Measurements from ENCODE around the gene SMARCA4.
"Not testable (repeated sequence)": the region's sequence is repeated elsewhere in the genome, so short reads cannot be mapped to it uniquely, and the experiment has no call there.

The SMARCA4 gene

GRCh38 chr19:10929402-10929794, 31.4 kb upstream of the SMARCA4 start:
- no peak for DNase-seq

- DNase-seq: no peak
These were observed 25.3 kb upstream of the SMARCA4 start for GRCh38 chr19:10935371-10936059.

GRCh38 chr19:10936661-10937084, 24.2 kb upstream of the SMARCA4 start:
- DNase-seq: peak; percentile 65

- DNase-seq: not testable (repeated sequence)
These were observed 19.2 kb upstream of the SMARCA4 start for GRCh38 chr19:10941649-10942048.

- DNase-seq: not testable (repeated sequence)
These were observed 17.4 kb upstream of the SMARCA4 start for GRCh38 chr19:10943412-10943811.

- no peak for DNase-seq
These were observed 15.6 kb upstream of the SMARCA4 start for GRCh38 chr19:10945264-10945663.

- no peak for DNase-seq
These were observed 13.7 kb upstream of the SMARCA4 start for GRCh38 chr19:10946958-10947657.

GRCh38 chr19:10952809-10953208, 8.0 kb upstream of the SMARCA4 start:
- no peak for DNase-seq

GRCh38 chr19:10959277-10959968, 1.4 kb upstream of the SMARCA4 start:
- DNase-seq: not testable (repeated sequence)

- DNase-seq: no peak
These were observed 437 bp downstream of the SMARCA4 start for GRCh38 chr19:10961073-10961860.

GRCh38 chr19:10962863-10963262, 2.0 kb downstream of the SMARCA4 start:
- DNase-seq: no peak

GRCh38 chr19:10963865-10964264, 3.0 kb downstream of the SMARCA4 start:
- DNase-seq: no peak

- DNase-seq: no peak
These were observed 4.1 kb downstream of the SMARCA4 start for GRCh38 chr19:10964903-10965302.

GRCh38 chr19:10965398-10965797, 4.6 kb downstream of the SMARCA4 start:
- DNase-seq: no peak

GRCh38 chr19:10966809-10967208, 6.0 kb downstream of the SMARCA4 start:
- no peak for DNase-seq

- DNase-seq: no peak
These were observed 7.8 kb downstream of the SMARCA4 start for GRCh38 chr19:10968527-10969135.

- no peak for DNase-seq
These were observed 10.4 kb downstream of the SMARCA4 start for GRCh38 chr19:10971107-10971726.

- no peak for DNase-seq
These were observed 14.7 kb downstream of the SMARCA4 start for GRCh38 chr19:10975374-10976130.

GRCh38 chr19:10976131-10976892, 15.5 kb downstream of the SMARCA4 start:
- DNase-seq: no peak

GRCh38 chr19:10977742-10978092, 16.9 kb downstream of the SMARCA4 start:
- no peak for DNase-seq

- DNase-seq: no peak
These were observed 19.1 kb downstream of the SMARCA4 start for GRCh38 chr19:10979951-10980381.

Measured in NCI-H2107 (cell line).